IMR-90 (cell line): Measurements from ENCODE around the gene WDR1. TPM values are rescaled to one million over a fixed set of nuclear protein-coding genes. Genes with fewer than 3 reads are reported as not detected.
A peak's percentile ranks its signal among the peaks of the same experiment; 100 is the strongest.

Source experiments
- ATAC-seq: fragments of 200-7000 bp; cut with Tn5 transposase; 2 replicates; pipeline ENCODE4 v1.9.1; 2020; ENCODE audit warnings: low read depth, mild to moderate bottlenecking, moderate library complexity
- BruUV-seq: library from RNA; stranded (reverse); fragments of 400-500 nt; replicated peaks from 2 replicates; lab custom pipeline; 2021; lab: Mats Ljungman, UMichigan
- CTCF ChIA-PET: fragments of 300-600 bp; formaldehyde crosslinking; extraction: SDS; loops from one replicate; lab custom pipeline; 2021; ENCODE audit warnings: antibody characterized with exemption; lab: Yijun Ruan, JAX
- POLR2A ChIA-PET: fragments of 300-600 bp; sonication (Branson Sonifier 250); formaldehyde crosslinking; loops from one replicate; lab custom pipeline; 2022; ENCODE audit warnings: antibody characterized with exemption; ENCODE audit not compliant: unreplicated experiment; lab: Charles Lee
- DNase-seq: peaks from one replicate; pipeline ENCODE4 v3.0.0; 2013
- H2AFZ ChIP-seq: replicated peaks from 2 replicates; pipeline ENCODE3; 2013; ENCODE audit warnings: low read length, mild to moderate bottlenecking; ENCODE audit not compliant: poor library complexity
- H2AK5ac ChIP-seq: 2 replicates; pipeline ENCODE4 v1.6.1; 2013; ENCODE audit warnings: low read depth, low read length, inconsistent platforms
- H2AK9ac ChIP-seq: replicated peaks from 2 replicates; pipeline ENCODE3; 2013; ENCODE audit warnings: mild to moderate bottlenecking, low read depth, low read length, moderate library complexity; ENCODE audit not compliant: poor library complexity
- H2BK120ac ChIP-seq: 2 replicates; pipeline ENCODE4 v1.6.1; 2013; ENCODE audit warnings: low read depth, low read length, inconsistent platforms
- H2BK15ac ChIP-seq: 3 replicates; pipeline ENCODE4 v1.6.1; 2013; ENCODE audit warnings: low read depth, low read length, inconsistent platforms
- H2BK20ac ChIP-seq: 2 replicates; pipeline ENCODE4 v1.6.1; 2013; ENCODE audit warnings: low read depth, mild to moderate bottlenecking, inconsistent platforms, low read length, moderate library complexity
- H2BK5ac ChIP-seq: 2 replicates; pipeline ENCODE4 v1.6.1; 2013; ENCODE audit warnings: mild to moderate bottlenecking, low read depth, low read length, inconsistent platforms; ENCODE audit not compliant: poor library complexity, severe bottlenecking
- H3K14ac ChIP-seq: replicated peaks from 2 replicates; pipeline ENCODE4 v1.6.1; 2013; ENCODE audit warnings: low read depth, low read length, inconsistent platforms
- H3K18ac ChIP-seq: 2 replicates; pipeline ENCODE4 v1.6.1; 2013; ENCODE audit warnings: low read depth, low read length, control low read depth
- H3K23ac ChIP-seq: 2 replicates; pipeline ENCODE4 v1.6.1; 2013; ENCODE audit warnings: low read depth, low read length, inconsistent platforms
- H3K27ac ChIP-seq: 2 replicates; pipeline ENCODE4 v1.5.1; 2013; ENCODE audit warnings: mild to moderate bottlenecking, control low read depth, low read length; ENCODE audit not compliant: insufficient read depth
- H3K27me3 ChIP-seq: 2 replicates; pipeline ENCODE4 v1.6.1; 2013; ENCODE audit warnings: low read length; ENCODE audit not compliant: control insufficient read depth, insufficient read depth
- H3K36me3 ChIP-seq: 2 replicates; pipeline ENCODE4 v1.6.1; 2013; ENCODE audit warnings: low read length, mixed read lengths; ENCODE audit not compliant: control insufficient read depth, insufficient read depth
- H3K4ac ChIP-seq: 2 replicates; pipeline ENCODE4 v1.6.1; 2013; ENCODE audit warnings: low read depth, low read length, inconsistent platforms
- H3K4me1 ChIP-seq: 2 replicates; pipeline ENCODE4 v1.6.1; 2013; ENCODE audit warnings: low read length, mixed read lengths; ENCODE audit not compliant: control insufficient read depth, insufficient read depth
- H3K4me2 ChIP-seq: 2 replicates; pipeline ENCODE4 v1.6.1; 2013; ENCODE audit warnings: low read depth, mild to moderate bottlenecking, control low read depth, low read length, moderate library complexity
- H3K4me3 ChIP-seq: 2 replicates; pipeline ENCODE4 v1.5.1; 2013; ENCODE audit warnings: low read depth, mild to moderate bottlenecking, control low read depth, low read length, moderate library complexity; ENCODE audit not compliant: insufficient read depth
- H3K56ac ChIP-seq: 2 replicates; pipeline ENCODE4 v1.6.1; 2013; ENCODE audit warnings: low read length, inconsistent platforms; ENCODE audit not compliant: insufficient read depth; ENCODE audit errors: extremely low read depth
- H3K79me1 ChIP-seq, 2 experiments: 2 replicates each; pipeline ENCODE4 v1.6.1; 2013; ENCODE audit warnings: low read length in 2 of 2, inconsistent platforms in 1 of 2, low read depth in 1 of 2
- H3K9ac ChIP-seq: 2 replicates; pipeline ENCODE4 v1.6.1; 2013; ENCODE audit warnings: low read depth, low read length, control low read depth
- H3K9me1 ChIP-seq: 2 replicates; pipeline ENCODE4 v1.6.1; 2013; ENCODE audit warnings: low read length, inconsistent platforms; ENCODE audit not compliant: insufficient read depth
- H3K9me3 ChIP-seq: 2 replicates; pipeline ENCODE4 v1.6.1; 2013; ENCODE audit warnings: low read length; ENCODE audit not compliant: control insufficient read depth, insufficient read depth
- H4K20me1 ChIP-seq: 2 replicates; pipeline ENCODE4 v1.6.1; 2013; ENCODE audit warnings: low read length, inconsistent platforms; ENCODE audit not compliant: insufficient read depth
- H4K5ac ChIP-seq: 2 replicates; pipeline ENCODE4 v1.6.1; 2013; ENCODE audit warnings: mild to moderate bottlenecking, low read depth, low read length, control low read depth
- H4K8ac ChIP-seq, 2 experiments: 2 replicates each; pipeline ENCODE4 v1.6.1; 2013; ENCODE audit warnings: low read depth in 2 of 2, low read length in 2 of 2, control low read depth in 1 of 2, inconsistent platforms in 1 of 2
- H4K91ac ChIP-seq: 2 replicates; pipeline ENCODE4 v1.6.1; 2013; ENCODE audit warnings: low read depth, low read length, inconsistent platforms; ENCODE audit not compliant: insufficient read depth
- BHLHE40 ChIP-seq: fragments of 150-350 bp; IDR thresholded peaks from 2 replicates; pipeline ENCODE4 v1.6.1; 2016; ENCODE audit warnings: mild to moderate bottlenecking, low read depth, low read length
- CEBPB ChIP-seq: IDR thresholded peaks from 2 replicates; pipeline ENCODE4 v1.6.1; 2012; ENCODE audit warnings: low read depth, low read length, improper control_type of control experiment
- CHD1 ChIP-seq: IDR thresholded peaks from 2 replicates; pipeline ENCODE4 v1.6.1; 2012; ENCODE audit warnings: low read depth, low read length, improper control_type of control experiment
- FOS ChIP-seq: fragments of 150-350 bp; IDR thresholded peaks from 2 replicates; pipeline ENCODE4 v1.6.1; 2016; ENCODE audit warnings: low read depth, low read length
- MAFK ChIP-seq: IDR thresholded peaks from 2 replicates; pipeline ENCODE4 v1.6.1; 2012; ENCODE audit warnings: low read depth, low read length, improper control_type of control experiment
- MAZ ChIP-seq: IDR thresholded peaks from 2 replicates; pipeline ENCODE4 v1.6.1; 2012; ENCODE audit warnings: low read depth, mild to moderate bottlenecking, low read length, improper control_type of control experiment, moderate library complexity, borderline replicate concordance
- MXI1 ChIP-seq: IDR thresholded peaks from 2 replicates; pipeline ENCODE4 v1.6.1; 2012; ENCODE audit warnings: low read depth, mild to moderate bottlenecking, low read length, moderate library complexity, borderline replicate concordance
- NFE2L2 ChIP-seq: fragments of 150-350 bp; IDR thresholded peaks from 2 replicates; pipeline ENCODE4 v1.6.1; 2016; ENCODE audit warnings: low read depth, mild to moderate bottlenecking, low read length
- POLR2A ChIP-seq: IDR thresholded peaks from 2 replicates; pipeline ENCODE4 v1.6.1; 2012; ENCODE audit warnings: mild to moderate bottlenecking, low read depth, low read length
- RAD21 ChIP-seq: IDR thresholded peaks from 2 replicates; pipeline ENCODE4 v1.6.1; 2012; ENCODE audit warnings: low read length, improper control_type of control experiment
- RCOR1 ChIP-seq: IDR thresholded peaks from 2 replicates; pipeline ENCODE4 v1.6.1; 2012; ENCODE audit warnings: mild to moderate bottlenecking, low read length, improper control_type of control experiment; ENCODE audit not compliant: insufficient replicate concordance
- RFX5 ChIP-seq: IDR thresholded peaks from 2 replicates; pipeline ENCODE4 v1.8.0; 2012; ENCODE audit warnings: low read depth, mild to moderate bottlenecking, low read length, moderate library complexity
- SMC3 ChIP-seq: fragments of 150-350 bp; IDR thresholded peaks from 2 replicates; pipeline ENCODE4 v1.6.1; 2016; ENCODE audit warnings: low read depth, mild to moderate bottlenecking, antibody characterized with exemption, low read length, moderate library complexity
- USF2 ChIP-seq: fragments of 150-350 bp; IDR thresholded peaks from 2 replicates; pipeline ENCODE4 v1.6.1; 2017; ENCODE audit warnings: mild to moderate bottlenecking, antibody characterized with exemption, low read length, low read depth
- WGBS, 2 experiments: methylation state at CpG; one replicate each; pipeline versions ENCODE4 v1.1.5 to v1.1.7; 2013; ENCODE audit warnings: missing lambda C conversion rate in 2 of 2; ENCODE audit not compliant: insufficient read length in 1 of 2; ENCODE audit errors: extremely low coverage in 2 of 2; 5-methylcytosine and 5-hydroxymethylcytosine counted together
- dilution Hi-C: fragments of 300-500 bp; cut with HindIII; formaldehyde crosslinking; loops from one replicate; pipeline ENCODE4 v1.14.3; 2018; ENCODE audit warnings: low sequenced_read_pairs; ENCODE audit not compliant: unreplicated experiment
- in situ Hi-C: fragments of 300-500 bp; cut with MboI; formaldehyde crosslinking; loops from 3 replicates; pipeline ENCODE4 v1.14.3; 2019; ENCODE audit warnings: low sequenced_read_pairs, inconsistent platforms, mixed read lengths
- intact Hi-C: fragments of 100-400 bp; cut with micrococcal nuclease; formaldehyde crosslinking; loops from 2 replicates; pipeline ENCODE4 v1.10.0; 2022
- polyA plus RNA-seq, 3 experiments: library from polyadenylated mRNA; depleted of rRNA; stranded (reverse); fragments of >200 nt; gene quantifications; 2 replicates each; pipeline ENCODE4 v1.2.3, GENCODE V29; 2012; ENCODE audit warnings: low replicate concordance in 1 of 3
- total RNA-seq: library from RNA; depleted of rRNA; stranded (reverse); fragments of >200 nt; gene quantifications from 2 replicates; pipeline ENCODE4 v1.2.3, GENCODE V29; 2012
- TF ChIP-seq, protein P1 (sequence below): fragments of 150-350 bp; IDR thresholded peaks from 2 replicates; pipeline ENCODE4 v1.6.1; 2016; ENCODE audit warnings: low read depth, mild to moderate bottlenecking, low read length, moderate library complexity, borderline replicate concordance
- TF ChIP-seq, protein P2 (sequence below): conservative IDR thresholded peaks from 2 replicates; pipeline ENCODE4 v1.5.1; 2012; ENCODE audit warnings: mild to moderate bottlenecking, low read depth, low read length, improper control_type of control experiment

WDR1 gene
- total and polyA plus RNA-seq, 2 of the 4 experiments (the other 2 are of a cell fraction): 725 to 992 TPM

DNA sequence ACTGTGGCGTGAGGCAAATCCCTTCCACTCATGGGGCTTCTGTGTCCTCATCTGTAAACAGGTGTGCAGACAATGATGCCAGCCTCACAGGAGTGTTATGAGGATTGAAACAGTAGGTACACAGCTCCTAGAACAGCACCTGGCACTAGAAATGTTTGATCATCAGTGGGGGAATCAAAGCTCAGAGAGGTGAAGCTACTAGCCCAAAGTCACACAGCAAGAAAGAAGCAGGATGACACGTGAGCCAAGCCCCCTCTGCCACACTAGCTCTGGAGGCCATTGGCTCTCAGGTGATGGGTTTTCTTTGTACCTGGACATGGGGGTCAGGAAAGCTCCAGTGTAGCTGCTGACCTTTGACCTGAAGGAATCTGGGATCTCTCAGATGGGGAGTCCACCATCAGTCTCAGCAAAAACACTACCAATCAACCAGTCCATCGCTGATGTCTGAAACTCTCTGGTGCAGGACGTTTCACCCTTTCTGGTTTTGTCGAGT lies 81.9 kb downstream of the WDR1 start:
- Histone ChIP-seq H3K9me3 (no peaks in the 10 kb centered on the region), H2BK120ac (no peak overlapping the region), H3K4me2 (no peak overlapping the region), H2BK15ac (no peak overlapping the region), H3K18ac (peak overlapping the region; percentile 39; the same call in 1 of the 2 replicates), H3K14ac (peak overlapping the region; percentile 45; the same call in 1 of the 2 replicates), H3K27me3 (no peaks in the 10 kb centered on the region), H2BK5ac (no peak overlapping the region), H3K9me1 (peaks cover 7% of the 10 kb centered on the region), H3K56ac (no peak overlapping the region), H3K79me1 (no peaks in the 10 kb centered on the region), H3K4ac (no peak overlapping the region; the same call in 1 of the 2 replicates), H3K9ac (no peak overlapping the region), H4K91ac (no peak overlapping the region), H3K36me3 (no peaks in the 10 kb centered on the region), H2BK20ac (no peak overlapping the region), H4K8ac (no peak overlapping the region), H2AK9ac (peak overlapping the region; percentile 2), H4K20me1 (no peaks in the 10 kb centered on the region), H3K4me3 (no peak overlapping the region), H3K27ac (no peak overlapping the region), H2AK5ac (no peak overlapping the region), H2AFZ (peak overlapping the region; percentile 34), H3K4me1 (peaks cover 22% of the 10 kb centered on the region), H3K23ac (no peak overlapping the region), H4K5ac (no peak overlapping the region; the same call in 1 of the 2 replicates)
- DNase-seq: no peak
- ChIA-PET CTCF (no interaction called here), POLR2A (no interaction called here)
- TF ChIP-seq USF2 (no peak), RAD21 (no peak), MXI1 (no peak), BHLHE40 (no peak), SMC3 (no peak), NFE2L2 (no peak), RCOR1 (no peak), CHD1 (no peak), RFX5 (no peak), MAZ (no peak), MAFK (no peak), FOS (no peak), CEBPB (no peak), POLR2A (no peak)
- TF ChIP-seq, protein P1, sequence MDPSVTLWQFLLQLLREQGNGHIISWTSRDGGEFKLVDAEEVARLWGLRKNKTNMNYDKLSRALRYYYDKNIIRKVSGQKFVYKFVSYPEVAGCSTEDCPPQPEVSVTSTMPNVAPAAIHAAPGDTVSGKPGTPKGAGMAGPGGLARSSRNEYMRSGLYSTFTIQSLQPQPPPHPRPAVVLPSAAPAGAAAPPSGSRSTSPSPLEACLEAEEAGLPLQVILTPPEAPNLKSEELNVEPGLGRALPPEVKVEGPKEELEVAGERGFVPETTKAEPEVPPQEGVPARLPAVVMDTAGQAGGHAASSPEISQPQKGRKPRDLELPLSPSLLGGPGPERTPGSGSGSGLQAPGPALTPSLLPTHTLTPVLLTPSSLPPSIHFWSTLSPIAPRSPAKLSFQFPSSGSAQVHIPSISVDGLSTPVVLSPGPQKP: no peak
- TF ChIP-seq, protein P2, sequence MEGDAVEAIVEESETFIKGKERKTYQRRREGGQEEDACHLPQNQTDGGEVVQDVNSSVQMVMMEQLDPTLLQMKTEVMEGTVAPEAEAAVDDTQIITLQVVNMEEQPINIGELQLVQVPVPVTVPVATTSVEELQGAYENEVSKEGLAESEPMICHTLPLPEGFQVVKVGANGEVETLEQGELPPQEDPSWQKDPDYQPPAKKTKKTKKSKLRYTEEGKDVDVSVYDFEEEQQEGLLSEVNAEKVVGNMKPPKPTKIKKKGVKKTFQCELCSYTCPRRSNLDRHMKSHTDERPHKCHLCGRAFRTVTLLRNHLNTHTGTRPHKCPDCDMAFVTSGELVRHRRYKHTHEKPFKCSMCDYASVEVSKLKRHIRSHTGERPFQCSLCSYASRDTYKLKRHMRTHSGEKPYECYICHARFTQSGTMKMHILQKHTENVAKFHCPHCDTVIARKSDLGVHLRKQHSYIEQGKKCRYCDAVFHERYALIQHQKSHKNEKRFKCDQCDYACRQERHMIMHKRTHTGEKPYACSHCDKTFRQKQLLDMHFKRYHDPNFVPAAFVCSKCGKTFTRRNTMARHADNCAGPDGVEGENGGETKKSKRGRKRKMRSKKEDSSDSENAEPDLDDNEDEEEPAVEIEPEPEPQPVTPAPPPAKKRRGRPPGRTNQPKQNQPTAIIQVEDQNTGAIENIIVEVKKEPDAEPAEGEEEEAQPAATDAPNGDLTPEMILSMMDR: no peak
- 100% methylated on average over 1 of the region's 5 CpGs; no CpG with 5 or more reads in 1 of the 2 experiments for WGBS, 2 experiments
- intact Hi-C loops: no loop called here
- ATAC-seq: no peak
- BruUV-seq: no TSS peak
- dilution Hi-C loops: no loop called here
- in situ Hi-C loops: no loop called here
